C4-2B (cell line): Measurements from ENCODE around the gene NDUFA11.

Source experiments
- H3K27ac ChIP-seq: fragments of 450-650 bp; 2 replicates; pipeline ENCODE4 v1.5.1; 2017
- ZFX ChIP-seq: fragments of 450-650 bp; IDR thresholded peaks from 2 replicates; pipeline ENCODE4 v1.6.1; 2017
- TF ChIP-seq, protein P1 (sequence below): fragments of 450-650 bp; conservative IDR thresholded peaks from 2 replicates; pipeline ENCODE4 v1.5.1; 2017; ENCODE audit warnings: mild to moderate bottlenecking

The NDUFA11 gene

DNA sequence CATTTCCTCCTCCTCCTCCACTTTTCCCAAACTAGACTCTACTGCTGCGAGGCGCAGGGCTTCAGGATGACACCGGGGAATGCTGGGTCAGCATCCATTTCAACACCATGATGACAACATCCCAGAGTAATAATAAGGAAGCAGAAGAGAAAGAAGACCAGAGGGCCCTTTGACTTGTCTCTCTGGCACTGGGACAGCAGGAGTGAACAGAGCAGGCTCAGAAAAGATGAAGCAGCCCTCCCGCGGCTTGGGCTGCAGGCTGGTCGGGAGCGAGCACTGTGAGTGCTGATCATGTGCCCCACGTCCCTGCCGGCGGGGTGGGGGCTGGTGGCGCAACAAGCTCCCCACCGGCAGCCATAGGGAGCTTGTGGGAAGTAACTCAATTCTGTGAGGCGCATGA, 43.8 kb upstream of the NDUFA11 start:
- no peak for TF ChIP-seq ZFX
- TF ChIP-seq, protein P1, sequence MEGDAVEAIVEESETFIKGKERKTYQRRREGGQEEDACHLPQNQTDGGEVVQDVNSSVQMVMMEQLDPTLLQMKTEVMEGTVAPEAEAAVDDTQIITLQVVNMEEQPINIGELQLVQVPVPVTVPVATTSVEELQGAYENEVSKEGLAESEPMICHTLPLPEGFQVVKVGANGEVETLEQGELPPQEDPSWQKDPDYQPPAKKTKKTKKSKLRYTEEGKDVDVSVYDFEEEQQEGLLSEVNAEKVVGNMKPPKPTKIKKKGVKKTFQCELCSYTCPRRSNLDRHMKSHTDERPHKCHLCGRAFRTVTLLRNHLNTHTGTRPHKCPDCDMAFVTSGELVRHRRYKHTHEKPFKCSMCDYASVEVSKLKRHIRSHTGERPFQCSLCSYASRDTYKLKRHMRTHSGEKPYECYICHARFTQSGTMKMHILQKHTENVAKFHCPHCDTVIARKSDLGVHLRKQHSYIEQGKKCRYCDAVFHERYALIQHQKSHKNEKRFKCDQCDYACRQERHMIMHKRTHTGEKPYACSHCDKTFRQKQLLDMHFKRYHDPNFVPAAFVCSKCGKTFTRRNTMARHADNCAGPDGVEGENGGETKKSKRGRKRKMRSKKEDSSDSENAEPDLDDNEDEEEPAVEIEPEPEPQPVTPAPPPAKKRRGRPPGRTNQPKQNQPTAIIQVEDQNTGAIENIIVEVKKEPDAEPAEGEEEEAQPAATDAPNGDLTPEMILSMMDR: no peak
- H3K27ac ChIP-seq: no peak overlapping the region

DNA sequence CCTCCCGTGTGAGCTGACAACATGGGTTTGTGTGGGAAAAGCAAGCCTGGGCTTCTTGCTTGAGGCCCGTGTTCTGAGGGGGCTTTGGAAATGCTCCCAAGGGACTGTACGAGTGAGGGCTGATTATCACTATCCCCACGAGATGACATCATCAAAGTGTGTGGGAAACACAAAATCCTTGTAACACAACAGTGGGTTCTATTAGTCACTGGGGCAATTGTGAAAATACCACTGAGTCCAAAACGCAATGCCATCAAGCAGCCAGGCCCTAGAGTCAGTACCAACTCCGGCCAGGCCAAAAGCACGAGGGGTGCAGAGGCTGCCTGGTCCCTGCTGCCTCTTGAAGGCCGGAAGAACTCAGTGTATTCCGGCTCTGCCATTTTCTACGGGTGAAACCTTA, 40.0 kb upstream of the NDUFA11 start:
- no peak for TF ChIP-seq ZFX
- TF ChIP-seq, protein P1: no peak

DNA sequence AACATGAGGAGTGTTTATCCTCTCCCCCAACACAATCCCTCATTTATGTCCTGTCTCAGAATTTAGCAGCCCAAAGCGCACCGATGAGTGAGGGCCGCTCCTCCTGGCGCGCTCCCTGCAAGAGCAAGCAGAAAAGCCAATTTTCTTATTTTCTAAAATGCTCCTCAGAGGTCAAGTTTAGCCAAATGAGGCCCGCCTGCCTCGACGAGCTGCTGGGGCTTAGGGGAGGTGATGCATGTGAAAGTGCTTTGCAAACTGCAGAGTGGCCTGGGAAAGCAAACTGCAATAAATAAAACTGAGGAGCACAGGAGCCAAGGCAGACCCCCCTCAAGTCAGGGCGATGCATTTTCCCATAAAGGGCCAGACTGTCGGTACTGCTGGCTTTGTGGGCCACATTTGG, 39.5 kb upstream of the NDUFA11 start:
- no peak overlapping the region for H3K27ac ChIP-seq
- no peak for TF ChIP-seq ZFX
- TF ChIP-seq, protein P1: no peak

More for the DNA sequence above, 40.0 kb upstream of the NDUFA11 start:
- no peak overlapping the region for H3K27ac ChIP-seq

DNA sequence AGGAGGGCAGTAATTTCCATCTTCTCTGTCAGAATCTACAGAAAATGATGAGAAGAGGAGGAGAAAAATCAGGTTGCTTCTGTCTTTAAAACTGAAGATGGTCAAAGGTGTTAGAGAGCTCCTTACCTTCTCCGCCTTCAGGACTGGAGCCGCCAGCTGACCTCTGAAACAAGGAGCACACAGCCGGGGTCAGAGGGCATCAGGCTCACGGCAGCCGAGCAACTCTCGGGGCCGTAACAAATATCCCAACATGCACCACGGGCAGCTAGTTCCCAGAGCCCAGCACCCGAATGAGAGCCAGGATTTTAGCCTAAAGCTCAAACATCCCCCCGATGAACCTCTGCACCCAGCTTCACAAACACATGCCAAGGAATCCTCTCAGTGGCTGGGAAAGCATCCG, 38.1 kb upstream of the NDUFA11 start:
- TF ChIP-seq ZFX: no peak
- TF ChIP-seq, protein P1: no peak
- H3K27ac ChIP-seq: no peak overlapping the region

DNA sequence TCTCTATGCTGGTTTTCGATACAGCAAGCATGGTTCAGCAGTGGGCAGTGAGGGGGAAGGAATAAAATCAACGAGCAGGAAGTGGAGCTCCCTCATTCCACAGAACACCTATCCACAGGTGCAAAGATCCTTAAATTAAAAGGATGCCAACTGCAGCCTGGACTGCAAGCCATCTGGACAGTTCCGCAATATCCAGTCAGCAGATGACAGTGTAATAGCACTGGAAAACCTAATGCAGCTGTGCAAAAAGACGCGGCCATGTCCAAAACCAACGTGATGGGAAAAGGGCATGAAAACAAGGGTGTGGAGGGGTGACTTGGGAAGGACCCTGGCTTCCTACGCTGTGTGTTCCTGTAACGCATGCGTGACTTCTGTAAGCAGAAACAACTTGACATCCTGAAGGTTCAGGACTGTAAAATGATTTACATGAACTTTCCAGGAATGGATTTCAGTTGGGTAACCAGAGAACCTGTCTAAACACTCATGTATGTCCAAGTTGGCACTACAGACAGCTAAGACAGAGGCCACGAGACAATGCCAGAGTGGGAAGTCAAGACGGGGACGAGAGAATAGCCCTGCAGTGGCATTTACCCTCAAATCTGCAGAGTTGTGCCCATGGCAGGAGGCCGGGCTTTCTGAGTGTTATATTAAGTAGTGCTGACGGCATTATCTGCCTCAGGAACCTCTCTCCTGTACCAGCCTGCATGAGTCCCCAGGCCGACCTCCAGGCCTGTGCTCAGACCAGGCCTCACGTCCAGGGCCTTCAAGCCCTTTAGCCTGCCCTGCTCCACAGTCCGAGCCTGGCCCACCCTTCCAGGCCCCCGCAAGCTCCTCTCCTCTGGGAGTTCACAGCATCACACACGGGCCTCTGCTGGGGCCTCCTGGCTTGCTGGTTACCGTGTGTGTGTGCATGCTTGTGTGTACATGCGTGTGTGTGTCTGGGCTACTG, 36.9 kb upstream of the NDUFA11 start:
- H3K27ac ChIP-seq: no peak overlapping the region
- no peak for TF ChIP-seq ZFX
- TF ChIP-seq, protein P1: no peak

DNA sequence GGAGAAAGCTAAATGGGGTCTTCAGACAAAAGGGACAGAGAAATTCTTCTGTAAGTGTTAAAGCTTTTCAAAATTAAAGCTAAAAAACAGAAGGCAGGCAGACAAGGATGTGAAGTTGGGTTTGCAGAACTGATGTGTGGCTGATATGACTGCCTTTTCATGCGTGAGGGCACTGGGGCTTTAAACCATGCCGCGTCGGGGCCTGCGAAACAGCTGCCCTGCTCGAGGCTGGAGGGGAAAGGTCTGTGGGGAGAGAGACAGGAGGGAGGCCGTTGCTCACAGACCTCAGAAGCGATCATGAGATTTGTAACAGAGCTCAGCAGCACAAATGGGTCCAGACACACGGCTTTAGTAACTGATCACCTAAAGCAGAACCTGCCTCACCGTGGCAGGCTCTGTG, 34.0 kb upstream of the NDUFA11 start:
- TF ChIP-seq, protein P1: no peak
- no peak for TF ChIP-seq ZFX
- peak overlapping the region; percentile 63 for H3K27ac ChIP-seq

DNA sequence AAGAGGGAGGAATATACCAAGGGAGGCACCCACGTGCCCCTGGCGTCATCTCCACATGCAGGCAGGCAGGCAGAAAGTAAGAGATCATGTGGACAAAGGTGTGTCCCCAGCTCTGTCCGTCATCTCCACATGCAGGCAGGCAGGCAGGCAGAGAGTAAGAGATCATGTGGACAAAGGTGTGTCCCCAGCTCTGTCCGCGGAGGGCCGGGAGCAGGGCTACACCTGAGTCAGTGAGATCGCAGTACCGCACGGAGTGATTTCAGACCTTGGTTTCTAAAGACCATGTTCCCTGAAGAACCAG, 32.7 kb upstream of the NDUFA11 start:
- no peak overlapping the region for H3K27ac ChIP-seq
- TF ChIP-seq, protein P1: no peak
- no peak for TF ChIP-seq ZFX
